Epithelial cell of prostate (primary cell): ENCODE results near the gene CACNA1I.

Source experiments
- DNase-seq: peaks from one replicate; pipeline ENCODE4 v3.0.0-alpha.2; 2011; ENCODE audit warnings: low read depth, low spot score
- H3K27ac ChIP-seq: fragments of 450-650 bp; 2 replicates; pipeline ENCODE4 v1.5.1; 2017; ENCODE audit warnings: mild to moderate bottlenecking

The CACNA1I gene

DNA sequence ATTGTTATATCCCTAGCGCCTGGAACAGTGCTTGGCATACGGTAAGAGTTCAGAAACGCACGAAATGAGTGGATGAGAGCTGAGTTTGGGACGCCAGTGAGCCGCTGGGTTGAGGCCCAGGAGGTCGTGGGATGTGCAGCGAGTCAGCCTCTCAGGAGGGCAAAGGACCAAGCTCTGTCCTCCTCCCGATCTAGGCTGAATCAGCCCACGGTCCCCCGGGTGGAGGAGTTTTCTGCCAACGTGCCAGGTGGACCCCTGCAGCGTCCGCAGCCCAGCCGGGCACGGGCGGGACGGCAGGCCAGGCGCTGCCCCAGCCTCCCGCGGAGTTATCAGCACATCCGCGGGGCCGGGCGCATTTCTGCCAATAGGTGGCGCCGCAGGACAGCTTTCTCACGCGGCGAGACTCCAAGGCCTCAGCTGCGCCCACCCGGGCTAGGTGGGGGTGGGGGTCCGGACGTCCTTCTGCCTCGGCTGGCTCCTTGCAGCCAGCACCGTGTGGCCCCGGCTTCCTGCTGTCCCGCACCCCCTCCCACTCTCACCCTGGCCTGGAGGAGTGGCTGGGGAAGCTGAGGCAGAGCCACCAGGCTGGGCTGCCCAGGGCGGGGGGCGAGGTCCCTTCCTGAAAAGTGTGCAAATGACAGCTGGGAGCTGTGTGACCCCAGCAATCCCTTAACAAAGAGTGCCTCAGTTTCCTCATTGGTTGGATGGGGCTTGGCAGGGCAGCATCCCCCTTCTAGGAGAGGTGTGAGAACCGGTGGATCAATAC lies 35.8 kb upstream of the CACNA1I start:
- no peak overlapping the region for H3K27ac ChIP-seq
- no peak for DNase-seq

DNA sequence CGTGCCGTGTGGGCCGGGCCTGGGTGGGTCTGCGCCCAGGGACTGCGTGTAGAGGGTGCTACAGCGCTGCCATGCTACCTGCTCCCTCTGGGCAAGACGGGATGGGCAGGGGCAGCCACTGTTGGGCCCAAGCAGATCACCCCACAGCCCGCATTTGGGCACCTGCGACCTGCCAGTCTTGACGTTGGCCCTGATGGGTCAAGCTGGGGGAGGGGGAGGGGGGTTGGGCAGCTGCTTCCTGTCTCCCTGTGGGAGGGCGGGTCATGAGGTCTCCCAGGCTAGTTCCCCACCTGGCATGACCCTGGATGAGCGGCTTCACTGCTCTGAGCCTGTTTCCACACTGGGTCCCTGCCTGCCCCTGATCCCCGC lies 35.2 kb upstream of the CACNA1I start:
- no peak overlapping the region for H3K27ac ChIP-seq
- DNase-seq = no peak

DNA sequence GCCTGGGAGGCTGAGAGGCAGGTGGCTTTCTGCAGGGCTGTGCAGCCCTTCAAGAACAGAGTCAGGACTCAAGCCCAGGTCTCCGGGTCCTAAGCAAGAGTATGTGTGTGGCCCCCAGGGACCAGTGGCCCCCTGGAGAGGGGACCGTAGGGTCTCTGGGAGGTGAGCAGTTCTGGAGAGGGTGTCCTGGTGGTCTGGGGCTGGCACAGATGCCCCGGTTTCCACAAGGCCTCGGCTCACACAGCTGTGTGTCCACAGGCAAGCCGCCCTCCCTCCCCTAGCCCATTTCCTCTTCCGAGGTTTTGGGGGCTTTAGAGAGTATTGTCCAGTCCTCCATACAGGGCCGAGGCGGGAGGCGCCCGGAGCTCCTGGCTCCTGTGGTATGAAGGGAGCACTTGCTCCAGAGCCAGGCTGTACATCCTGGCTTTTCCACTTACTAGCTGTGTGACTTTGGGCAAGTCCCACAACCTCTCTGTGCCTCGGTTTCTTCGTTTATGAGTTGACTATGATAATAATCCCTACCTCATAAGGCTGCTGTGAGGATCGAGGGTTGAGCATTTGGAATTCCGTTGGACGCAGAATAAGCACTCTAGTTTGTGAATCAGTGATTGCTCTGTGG lies 34.6 kb upstream of the CACNA1I start:
- no peak for DNase-seq
- no peak overlapping the region for H3K27ac ChIP-seq

DNA sequence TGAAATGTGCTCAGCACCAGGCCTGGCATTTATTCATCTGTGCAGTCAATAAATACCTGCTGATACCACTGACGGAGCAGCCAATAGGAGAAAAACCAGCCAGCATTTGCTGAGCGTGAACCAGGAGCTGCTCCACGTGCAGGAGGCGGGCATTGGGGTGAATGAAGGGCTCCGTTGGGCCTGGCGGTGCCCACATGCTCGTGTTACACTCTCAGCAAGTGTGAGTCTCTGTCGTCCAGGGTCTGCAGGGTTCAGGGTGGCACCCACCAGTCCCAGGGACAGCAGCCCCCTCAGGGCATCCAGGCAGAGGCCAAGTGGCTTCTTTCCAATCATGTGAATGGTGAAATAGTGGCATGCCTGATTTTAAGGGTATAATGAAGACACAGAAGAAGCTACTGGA lies 33.8 kb upstream of the CACNA1I start:
- DNase-seq = no peak
- no peak overlapping the region for H3K27ac ChIP-seq

DNA sequence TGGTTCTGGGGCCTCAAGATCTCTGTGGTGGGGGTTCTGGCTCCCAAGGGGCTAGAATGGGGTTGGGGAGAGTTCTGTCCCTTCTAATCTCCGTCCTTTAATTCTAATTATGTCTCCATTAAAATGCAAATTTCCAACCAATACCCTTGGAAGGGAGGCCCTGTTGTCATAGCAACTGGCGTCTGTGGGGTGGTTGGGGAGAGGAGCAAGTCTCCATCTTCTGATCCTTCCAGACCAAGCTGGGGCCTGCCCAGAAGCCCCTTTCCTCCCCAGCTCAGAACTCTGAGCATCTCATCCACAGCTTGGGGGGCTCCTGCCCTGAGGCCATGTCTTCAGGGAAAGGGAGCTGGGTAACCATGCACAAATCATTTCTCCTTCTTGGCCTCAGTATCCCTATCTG lies 32.6 kb upstream of the CACNA1I start:
- no peak overlapping the region for H3K27ac ChIP-seq
- DNase-seq = no peak

DNA sequence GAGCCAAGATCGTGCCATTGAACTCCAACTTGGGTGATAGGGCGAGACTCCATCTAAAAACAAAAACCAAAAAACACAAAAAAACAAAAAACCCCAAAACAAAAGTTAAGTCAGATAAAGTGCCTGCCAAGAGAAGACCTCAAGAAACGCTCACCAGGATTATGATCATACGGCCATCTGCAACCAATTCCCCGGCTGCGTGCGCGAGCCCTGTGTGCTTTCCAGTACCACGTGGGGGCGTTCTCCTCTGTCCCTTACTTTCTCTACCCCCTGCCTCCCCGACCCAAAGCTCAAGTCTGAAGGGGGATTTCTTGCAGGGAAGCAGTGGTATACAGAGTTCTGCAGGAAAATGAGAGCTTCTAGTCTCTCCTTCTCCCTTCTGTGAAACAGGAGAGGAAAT lies 27.5 kb upstream of the CACNA1I start:
- H3K27ac ChIP-seq = no peak overlapping the region
- DNase-seq = no peak

DNA sequence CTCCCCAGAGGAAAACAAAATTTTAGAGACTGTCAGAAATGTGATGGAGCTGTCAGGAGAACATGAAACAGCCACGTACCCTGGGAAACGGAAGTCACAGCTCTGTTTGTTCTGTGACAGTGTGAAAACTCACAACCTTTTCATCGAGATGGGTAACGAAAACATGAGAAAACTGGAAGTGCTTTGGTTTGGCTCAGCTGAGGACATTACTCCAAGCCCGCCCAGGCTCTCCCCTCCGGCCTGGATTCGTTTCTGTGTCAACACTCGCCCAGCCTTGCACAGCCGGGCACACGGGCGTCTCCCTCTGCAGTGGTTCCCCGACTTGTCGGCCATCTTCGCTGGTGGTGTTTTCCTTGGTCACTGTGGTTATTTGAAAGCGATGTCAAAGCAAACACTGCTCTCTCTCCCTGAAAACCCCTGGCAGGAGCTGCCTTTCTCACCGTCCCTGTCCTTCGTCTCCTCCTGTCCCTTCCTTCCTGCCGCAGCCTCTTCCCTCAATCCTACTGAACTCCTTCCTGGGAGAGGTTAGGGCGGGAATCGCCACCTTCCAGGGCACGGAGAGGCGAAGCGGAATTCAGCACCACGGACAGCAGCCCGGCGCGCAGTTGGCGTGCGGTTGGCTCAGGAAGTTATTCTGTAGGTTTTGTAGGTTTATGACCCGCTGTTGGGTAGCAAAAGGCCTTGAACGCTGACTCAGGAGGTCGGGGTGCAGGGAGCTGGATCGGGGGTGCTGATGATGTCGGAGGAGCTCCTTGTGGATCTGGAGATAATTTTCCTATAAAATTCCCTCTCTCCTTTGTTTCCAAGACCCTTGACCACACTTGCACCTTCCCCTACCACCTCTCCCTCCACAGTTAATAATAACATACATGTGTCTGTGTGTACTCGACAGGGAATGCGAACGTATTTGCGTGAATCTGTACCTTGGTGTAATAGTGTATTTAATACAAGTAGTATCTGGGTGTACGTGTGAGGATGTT lies 24.9 kb upstream of the CACNA1I start:
- H3K27ac ChIP-seq = no peak overlapping the region
- DNase-seq = no peak

DNA sequence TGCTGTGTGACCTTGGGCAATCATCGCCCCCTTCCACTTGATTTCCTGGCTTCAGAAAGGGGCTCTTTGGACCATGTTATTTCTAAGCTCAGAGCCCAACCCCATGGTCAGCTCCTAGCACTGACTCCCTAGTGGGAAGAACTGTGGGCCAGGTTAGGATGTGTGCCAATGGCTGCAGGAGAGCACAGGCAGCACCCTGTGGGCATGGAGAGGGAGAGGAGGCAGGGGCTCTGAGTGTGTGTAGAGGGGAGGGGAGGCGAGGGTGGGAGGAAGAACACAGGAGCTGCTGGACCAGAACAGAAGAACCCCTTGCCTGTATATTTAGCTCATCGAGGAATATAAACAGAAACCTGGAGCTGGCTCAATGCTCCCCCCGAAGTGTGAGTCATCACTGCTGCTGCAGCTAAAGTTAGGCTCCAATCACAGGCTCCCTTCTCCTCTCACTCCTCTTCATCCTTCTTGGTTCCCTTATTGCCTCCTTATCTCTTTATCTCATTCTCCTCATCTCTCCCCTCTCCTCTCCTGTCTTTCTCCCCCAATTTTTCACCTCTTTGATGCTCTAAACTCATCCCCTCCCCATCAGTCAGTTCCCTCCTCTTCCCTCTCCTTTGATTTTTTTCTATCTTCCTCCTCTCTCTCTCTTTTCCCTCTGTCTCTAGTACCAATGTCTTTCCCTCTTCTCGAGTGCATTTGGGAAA lies 23.5 kb upstream of the CACNA1I start:
- H3K27ac ChIP-seq = no peak overlapping the region
- no peak for DNase-seq

DNA sequence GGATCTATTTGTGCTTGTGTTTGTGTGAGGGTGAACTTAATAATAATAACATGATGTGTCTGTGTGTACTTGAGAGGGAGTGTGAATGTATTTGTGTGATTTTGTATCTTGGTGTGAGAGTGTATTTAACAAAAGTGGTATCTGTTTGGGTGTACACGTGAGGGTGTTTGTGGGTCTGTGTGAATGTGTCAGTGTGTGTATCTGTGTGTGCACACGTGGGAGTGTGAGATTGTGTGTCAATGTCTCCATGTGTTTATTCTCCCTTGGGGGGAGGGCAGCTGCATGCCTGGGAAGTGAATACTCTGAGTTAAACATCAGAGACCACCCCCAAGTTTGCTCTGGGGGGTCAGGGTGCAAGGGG lies 23.0 kb upstream of the CACNA1I start:
- H3K27ac ChIP-seq = no peak overlapping the region
- no peak for DNase-seq

DNA sequence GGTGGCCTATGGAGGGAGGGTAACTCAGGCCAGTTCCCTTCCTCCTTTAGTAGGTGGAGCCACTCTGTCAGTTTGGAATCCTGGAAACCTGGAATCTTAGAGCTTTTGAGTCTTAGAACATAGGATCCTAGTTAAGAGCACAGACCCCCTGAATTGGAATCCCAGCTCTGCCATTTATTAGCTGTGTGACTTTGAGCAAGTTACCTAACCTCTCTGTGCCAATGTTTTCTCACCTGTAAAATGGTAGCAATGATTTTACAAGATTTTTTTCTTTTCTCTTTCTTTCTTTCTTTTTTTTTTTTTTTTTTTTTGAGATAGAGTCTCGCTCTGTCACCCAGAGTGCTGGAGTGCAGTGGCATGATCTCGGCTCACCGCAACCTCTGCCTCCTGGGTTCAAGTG lies 17.1 kb upstream of the CACNA1I start:
- no peak overlapping the region for H3K27ac ChIP-seq
- no peak for DNase-seq

DNA sequence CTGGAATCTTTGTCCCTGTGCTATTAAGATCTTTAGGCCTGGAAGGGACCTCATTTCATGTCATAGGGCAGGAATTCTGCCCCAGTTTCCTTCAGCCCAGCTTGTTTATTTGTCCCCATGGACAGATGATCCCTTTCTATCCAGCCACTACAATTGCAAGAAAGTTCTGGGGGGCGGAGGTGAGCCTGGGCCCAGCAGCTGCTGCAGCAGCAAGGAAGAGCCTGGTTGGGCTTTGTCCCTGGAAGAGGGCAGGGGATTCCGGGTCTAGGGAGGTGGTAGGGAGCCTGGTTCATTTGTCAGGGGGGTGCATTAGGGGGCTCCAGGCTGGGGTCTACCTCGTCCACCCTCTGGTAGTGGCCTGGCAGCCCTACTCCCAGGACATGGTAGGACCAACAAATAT lies 16.4 kb upstream of the CACNA1I start:
- no peak for DNase-seq
- no peak overlapping the region for H3K27ac ChIP-seq

DNA sequence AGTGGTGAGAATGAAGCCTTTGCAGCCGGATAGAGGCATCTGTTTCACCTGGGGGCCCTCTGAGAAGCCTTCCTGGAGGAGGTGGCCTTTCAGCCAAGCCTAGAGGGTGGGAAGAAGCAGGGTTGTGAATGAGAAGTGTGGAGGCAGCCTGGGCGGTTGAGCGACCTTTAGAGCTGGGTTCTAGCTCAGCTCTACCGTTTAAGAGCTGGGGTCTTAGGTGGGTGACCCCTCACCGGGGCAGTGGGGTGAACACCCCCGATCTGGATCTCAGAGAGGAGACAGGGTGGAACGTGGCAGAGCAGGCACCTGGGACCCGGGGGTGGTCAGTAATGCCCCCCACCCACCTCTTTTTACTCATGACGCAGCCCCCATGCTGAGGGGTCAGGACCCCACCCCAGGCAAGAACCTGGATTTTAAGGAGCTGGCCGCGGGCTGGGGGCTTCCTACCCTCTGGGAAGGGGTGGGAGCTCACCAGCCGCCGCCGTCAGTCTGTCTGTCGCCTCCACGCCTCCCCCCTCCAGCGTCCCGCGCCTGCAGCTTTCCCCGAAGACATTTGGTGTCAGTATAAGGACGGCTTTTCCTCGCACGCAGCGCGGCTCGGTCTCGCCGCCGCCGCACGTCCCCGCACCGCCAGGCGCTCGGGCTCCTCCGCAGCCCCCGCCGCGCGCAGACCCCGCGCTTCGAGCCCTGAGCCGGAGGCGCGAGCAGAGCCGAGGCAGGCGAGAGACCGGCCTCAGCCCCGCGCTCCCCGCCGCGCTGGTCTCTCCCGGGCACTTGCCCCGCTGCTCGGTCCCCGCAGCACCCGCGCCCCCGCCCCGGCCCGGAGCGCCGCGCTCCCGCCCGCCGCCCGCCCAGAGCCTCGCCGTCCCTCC lies 13.3 kb upstream of the CACNA1I start:
- DNase-seq = no peak
- no peak overlapping the region for H3K27ac ChIP-seq

DNA sequence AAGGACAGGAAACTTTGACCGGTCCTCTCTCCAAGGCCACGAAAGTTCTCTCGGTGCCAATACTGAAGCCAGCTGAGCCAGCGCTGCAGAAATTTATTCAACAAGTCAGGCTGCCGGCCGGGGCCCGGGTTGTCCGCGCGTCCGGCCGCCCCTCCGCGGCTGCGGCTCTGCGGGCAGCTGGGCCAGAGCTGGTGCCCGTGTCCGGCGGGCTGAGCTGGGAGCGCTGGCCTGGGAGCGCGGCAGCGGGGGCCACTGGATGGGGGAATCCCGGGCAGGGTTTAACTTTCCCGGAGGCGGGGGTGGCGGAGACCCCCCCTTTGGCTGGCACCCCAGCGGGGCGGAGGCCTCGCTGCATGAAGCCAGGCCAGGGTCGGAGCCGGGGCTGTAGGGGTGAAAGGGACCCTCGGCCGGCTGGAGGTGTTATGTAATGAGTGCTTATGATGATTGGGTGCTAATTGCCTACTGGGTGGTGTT lies 12.3 kb upstream of the CACNA1I start:
- H3K27ac ChIP-seq = no peak overlapping the region
- DNase-seq = no peak

DNA sequence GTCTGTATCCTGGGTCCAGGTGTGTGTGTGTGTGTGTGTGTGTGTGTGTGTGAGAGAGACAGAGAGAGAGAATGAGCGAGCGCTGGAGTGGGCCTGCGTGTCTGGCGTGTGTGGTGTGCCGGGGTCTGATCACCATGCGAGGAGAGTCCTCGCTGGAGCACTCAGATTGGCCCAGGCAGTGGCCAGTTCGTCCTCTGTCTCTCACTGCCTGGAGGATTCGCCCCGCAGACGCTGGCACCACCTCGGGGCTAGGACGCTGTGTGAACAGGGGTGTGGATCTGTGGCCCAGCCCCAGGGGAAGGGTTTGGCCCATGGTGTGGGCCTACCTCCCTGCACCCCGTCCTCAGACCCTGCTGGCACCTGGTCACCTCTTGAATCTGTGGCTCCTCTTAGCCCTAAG lies 11.6 kb upstream of the CACNA1I start:
- H3K27ac ChIP-seq = no peak overlapping the region
- no peak for DNase-seq

DNA sequence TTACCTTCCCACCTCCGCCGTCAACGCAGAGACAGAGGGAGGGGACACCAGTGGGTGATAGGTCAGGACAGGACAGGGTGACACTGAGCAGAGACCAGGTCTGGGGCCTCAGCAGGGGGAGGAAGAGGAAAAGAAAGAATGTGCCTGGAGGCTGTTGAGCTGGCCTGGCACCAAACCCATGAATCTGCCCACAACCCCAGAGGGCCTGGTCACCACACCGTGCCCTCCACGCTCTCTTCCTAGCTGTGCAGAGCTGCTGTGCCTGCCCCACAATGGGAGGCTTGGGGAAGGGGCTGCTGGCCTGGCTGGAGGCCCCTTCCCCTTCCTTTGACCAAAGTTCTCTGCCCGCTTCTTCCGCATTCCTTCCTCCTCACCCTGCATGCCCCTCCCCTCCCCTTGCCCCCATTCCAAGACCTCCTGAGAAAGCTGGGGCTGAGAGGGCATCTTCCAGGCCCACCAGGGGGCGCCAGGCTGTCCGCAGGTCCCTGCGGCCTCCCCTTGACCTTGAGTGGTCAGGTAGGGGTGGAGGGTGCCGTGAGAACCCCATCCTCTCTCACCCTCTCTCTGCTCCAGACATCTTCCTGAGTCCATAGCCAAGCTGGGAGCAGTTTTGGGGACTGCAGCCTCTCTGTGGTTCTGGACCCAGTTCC lies 11.0 kb upstream of the CACNA1I start:
- H3K27ac ChIP-seq = no peak overlapping the region
- no peak for DNase-seq

DNA sequence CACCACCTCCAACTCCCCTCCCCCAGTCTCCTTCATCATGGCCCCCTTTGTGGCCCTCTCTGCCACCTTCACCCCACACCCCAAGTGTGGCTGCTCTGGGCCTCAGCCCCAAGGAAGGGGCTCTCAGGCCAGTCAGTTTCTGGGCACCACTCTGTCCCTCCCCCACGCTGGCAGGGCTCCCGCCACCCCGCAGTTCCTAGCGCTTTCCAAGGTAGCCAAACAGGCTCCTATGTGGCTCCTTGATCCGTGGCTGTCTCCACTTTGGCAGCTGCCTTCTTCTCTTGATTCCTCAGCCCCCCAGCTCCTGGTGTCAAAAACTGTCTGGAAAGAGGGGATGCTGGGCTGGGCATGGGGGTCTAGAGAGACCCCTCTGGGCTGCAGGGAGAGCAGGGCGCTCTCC lies 10.4 kb upstream of the CACNA1I start:
- DNase-seq = no peak
- H3K27ac ChIP-seq = no peak overlapping the region

DNA sequence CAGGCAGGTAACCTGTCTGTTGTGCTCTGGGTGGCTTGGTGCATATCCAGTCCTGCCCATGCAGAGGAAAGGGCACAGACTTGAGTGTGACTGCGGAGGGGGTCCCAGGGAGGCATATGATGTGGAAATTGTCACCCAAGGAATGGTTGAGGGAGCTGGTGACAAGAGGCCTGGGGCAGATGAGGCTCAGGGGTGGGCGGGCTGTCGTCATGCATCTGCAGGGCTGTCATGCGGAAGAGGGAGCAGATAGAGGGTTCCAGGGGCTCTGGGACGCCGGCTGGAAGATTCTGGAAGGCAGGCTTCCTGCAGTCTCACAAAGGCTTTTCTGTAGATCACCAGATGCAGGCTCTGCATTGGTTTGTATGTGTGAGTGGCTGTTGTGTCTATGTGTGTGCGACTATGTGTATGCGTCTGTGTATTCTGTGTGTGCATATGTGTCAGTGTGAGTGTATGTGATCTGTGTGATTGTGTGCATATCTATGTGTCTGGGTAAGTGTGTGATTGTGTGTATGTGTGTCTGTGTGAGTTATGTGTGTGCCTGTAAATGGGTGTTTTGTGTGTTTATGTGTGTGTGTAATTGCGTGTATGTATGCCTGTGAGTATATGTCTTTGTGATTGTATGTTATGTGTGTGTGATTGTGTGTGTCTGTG lies 7.6 kb upstream of the CACNA1I start:
- DNase-seq = no peak
- no peak overlapping the region for H3K27ac ChIP-seq

DNA sequence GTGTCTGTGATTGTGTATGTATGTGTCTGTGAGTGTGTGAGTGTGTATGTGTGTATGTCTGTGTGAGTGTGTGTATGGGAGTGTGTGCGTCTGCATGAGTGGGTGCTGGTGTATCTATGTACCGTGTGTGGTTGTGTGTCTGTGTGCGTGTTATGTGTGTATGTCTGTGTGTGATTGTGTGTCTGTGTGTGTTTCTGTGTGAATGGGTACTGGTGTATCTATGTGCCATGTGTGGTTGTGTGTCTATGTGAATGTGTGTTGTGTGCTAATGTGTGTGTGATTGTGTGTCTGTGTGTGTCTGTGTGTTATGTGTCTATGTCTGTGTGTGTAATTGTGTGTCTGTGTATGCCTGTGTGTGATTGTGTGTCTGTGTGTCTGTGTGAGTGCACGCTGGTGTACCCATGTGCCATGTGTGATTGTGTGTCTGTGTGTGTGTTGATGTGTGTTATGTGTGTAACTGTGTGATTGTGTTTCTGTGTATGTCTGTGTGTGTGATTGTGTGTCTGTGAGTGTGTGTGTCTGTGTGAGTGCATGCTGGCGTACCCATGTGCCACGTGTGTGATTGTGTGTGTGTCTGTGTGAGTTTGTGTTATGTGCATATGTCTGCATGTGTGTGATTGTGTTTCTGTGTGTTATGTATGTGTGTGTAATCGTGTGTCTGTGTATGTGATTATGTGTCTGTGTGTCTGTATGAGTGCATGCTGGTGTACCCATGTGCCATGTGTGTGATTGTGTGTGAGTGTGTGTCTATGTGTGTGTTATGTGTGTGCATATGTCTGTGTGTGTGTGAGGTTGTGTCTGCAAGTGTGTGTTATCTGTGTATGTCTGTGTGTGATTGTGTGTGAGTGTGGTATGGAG lies 6.8 kb upstream of the CACNA1I start:
- no peak overlapping the region for H3K27ac ChIP-seq
- DNase-seq = no peak
